HPDE6-E6E7 (cell line): ENCODE measurements around the gene BEGAIN.

Source experiments
- DNase-seq: peaks from one replicate; pipeline ENCODE4 v3.0.0; 2011; ENCODE audit warnings: missing footprints; ENCODE audit errors: extremely low spot score

The BEGAIN gene

DNA sequence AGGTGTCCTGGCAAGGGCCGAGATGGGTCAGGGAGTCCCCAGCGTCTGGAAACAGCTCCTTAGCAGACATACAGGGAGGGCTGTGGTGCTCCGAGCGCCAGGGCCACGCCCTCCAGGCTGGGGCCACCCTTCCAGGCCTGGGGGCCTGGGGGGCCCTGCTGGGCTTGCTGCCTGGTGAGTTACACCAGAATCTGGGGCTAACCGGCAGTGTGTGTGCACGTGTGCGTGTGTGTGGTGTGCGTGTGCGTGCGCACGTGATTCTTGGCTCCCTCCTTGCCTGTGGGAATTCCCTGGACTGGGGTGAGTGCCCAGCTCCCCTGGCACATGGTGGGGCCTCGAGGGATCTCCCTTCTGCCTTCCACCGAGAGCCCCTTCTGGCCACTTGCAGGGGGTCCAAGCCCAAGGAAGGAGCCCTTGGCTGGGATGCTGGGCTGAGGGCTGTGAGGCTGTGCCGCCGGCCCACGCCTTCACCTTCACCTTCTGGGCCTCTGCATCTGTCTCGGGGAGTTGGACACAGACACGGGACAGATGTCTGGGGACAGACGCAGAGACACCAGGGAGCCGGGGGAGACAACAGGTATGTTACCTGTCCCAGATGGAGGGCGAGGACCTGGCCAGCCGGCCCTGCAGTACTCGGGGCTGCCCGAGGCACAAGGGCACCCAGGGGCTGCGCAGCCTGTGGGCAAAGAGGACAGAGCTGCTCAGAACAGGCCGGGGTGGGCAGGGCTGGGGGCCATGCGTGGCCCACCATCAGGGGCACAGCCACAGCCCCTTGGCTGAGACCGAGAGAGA lies 37.2 kb downstream of the BEGAIN start:
- no peak for DNase-seq

DNA sequence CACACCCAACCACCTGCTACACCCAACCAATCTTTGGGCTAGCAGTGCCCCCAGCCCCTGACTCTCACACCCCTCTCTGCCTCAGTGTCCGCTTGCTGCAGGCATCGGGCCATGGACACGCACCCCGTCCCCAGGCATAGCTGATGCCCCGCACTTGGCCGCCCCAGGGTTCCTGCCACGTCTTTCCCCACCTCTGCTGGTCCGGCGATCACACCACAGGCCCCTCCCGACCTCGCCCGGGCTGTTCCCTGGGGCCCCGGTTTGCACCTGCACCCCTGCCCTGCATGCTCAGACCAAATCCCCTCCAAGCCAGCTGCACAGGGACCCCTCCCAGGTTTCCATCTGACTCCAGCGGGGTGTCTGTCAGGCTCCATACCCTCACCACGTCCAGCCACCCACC lies 38.3 kb downstream of the BEGAIN start:
- DNase-seq, result no peak

DNA sequence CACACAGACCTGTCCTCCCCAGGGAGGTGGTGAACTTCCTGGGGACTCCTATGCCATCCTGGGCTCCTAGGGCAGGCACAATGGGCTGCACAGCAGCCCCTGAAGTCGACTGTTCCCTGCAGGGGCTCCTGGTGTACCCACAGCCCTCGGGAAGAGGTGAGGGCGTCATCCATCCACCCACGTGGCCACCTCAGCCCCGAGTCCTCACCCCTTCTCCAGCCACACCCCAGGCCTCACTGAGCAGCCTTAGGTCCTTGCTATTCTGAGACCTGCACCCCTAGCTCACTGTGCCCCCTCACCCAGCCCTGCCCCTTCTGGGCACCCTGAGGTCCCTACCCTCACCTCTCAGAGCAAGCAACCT lies 38.9 kb downstream of the BEGAIN start:
- DNase-seq, result no peak

GRCh38 chr14:100547633-100548294 lies 39.5 kb downstream of the BEGAIN start:
- peak; percentile 21 for DNase-seq

GRCh38 chr14:100546051-100546443 lies 41.2 kb downstream of the BEGAIN start:
- no peak for DNase-seq

GRCh38 chr14:100545359-100545758 lies 41.9 kb downstream of the BEGAIN start:
- no peak for DNase-seq

DNA sequence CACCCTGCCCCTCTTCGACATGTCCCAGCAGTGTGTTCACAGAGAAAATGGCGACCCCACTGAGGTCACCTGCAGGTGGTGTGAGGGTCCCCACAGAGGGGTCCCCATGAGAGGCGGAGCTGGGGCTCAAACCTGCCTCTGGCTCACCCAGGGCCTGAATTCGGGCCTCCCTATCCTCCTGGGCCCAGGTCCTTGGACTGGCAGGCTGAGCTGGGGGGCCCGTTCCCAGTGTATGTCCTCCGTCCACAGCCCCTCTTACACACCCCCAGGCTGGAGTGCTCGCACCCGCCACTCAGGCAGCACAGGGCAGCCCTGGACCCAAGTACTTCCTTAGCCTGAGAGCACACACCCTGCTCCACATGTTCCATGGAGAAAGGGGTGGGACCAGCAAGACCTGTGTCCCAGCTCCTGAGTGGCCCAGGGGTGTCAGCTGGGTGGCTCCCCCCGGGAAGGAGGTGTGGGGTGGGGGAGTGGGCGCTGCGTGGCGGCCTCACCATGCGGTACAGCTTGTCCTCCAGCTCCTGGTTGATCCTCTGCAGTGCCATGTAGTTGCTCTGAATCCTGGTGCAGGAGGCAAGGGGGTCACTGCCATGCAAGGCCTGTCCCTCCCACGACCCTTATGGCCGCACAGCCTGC lies 42.6 kb downstream of the BEGAIN start:
- DNase-seq, result no peak

- no peak for DNase-seq
Measured at GRCh38 chr14:100543471-100544455, 43.5 kb downstream of the BEGAIN start.

DNA sequence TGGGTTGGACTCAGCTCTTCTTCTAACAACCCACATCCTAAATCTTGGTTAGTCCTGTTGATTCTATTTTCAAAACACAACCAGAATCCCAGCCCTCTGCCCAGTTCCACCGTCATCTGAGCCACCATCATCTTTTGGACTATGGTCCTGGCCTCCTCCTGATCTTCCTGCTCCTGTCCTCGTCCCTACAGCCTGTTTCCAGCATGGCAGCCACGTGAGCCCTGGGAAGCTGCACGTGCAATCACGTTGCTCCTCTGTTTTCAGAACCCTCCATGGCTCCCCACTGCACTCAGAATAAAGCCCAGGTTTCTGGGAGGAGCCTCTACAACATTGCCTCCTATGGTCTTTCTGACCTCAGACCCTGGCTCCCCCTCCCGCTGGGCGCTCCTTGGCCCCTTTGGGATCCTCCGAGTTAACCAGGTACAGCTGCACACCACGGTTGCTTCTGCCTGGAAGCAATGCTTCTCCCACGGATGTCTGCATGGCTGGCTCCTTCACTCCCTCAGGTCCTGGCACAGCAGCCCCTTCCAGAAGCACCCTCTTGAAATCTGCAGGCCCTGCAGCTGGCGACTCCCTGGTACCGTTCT lies 44.5 kb downstream of the BEGAIN start:
- DNase-seq, result no peak

DNA sequence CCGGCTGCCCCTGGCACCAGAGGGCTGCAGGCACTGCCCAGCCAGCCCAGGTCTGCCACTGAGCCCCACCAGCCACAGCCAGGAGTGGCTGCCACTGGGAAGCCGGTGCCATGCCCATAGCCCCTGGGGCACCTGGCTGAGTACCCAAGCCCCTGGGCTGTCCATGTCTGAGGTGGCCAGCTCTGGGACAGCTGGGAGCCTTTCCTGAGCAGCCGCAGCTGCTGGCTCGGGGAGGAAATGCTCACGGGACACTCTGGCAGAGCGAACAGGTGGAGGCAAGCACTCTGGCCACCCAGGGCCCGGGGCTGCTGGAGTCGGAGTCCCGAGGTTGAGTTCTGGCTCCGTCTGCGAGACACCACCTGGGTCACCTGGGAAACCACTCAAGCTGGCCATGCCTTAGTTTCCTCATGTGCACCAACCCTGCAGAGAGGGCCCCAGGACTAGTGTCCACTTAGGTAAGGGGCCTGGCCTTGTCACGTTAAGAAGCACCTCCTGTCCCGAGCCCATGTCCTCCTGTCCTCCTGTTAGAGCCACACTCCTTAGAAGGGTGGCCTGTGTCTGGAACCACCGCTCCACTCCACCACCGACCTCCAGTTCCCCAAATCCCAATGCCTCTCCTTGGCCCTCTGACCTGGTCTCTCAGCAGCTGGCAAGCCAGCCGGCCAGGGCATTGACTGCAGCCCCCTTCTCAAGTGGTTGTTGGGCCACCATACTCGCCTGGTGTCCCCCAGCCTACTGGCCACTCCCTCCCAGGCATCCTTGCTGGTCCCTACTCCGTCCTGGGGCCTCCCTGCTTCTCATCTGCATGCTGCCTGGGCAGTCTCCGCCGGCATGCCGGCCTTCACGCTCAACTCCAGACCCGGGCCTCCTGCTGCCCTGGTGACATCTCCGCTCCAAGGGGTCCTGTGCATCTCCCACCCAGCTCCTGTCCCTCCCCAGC lies 45.3 kb downstream of the BEGAIN start:
- no peak for DNase-seq

GRCh38 chr14:100540926-100541620 lies 46.1 kb downstream of the BEGAIN start:
- no peak for DNase-seq

- no peak for DNase-seq
Measured at GRCh38 chr14:100540141-100540925, 46.9 kb downstream of the BEGAIN start.

DNA sequence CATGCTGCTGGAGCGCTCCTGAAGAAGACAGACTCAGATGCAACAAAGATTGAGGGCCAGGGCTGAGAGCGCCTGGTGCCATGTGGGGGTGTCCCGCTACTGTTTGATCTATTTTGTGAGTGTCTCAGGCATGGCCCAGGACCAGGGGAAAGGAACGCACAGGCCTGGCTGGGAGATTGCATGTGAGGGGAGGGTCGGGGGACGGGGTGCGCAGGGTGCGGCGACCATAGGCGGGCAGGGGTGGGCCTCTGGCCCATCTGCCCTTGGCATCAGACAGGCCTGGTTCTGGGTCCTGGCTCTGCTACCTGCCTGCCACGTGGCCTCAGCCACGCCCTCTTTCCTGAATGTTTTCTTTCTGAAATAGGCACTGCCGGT lies 47.5 kb downstream of the BEGAIN start:
- no peak for DNase-seq

GRCh38 chr14:100539003-100539660 lies 48.1 kb downstream of the BEGAIN start:
- DNase-seq, result no peak

GRCh38 chr14:100538351-100539002 lies 48.7 kb downstream of the BEGAIN start:
- DNase-seq, result no peak

DNA sequence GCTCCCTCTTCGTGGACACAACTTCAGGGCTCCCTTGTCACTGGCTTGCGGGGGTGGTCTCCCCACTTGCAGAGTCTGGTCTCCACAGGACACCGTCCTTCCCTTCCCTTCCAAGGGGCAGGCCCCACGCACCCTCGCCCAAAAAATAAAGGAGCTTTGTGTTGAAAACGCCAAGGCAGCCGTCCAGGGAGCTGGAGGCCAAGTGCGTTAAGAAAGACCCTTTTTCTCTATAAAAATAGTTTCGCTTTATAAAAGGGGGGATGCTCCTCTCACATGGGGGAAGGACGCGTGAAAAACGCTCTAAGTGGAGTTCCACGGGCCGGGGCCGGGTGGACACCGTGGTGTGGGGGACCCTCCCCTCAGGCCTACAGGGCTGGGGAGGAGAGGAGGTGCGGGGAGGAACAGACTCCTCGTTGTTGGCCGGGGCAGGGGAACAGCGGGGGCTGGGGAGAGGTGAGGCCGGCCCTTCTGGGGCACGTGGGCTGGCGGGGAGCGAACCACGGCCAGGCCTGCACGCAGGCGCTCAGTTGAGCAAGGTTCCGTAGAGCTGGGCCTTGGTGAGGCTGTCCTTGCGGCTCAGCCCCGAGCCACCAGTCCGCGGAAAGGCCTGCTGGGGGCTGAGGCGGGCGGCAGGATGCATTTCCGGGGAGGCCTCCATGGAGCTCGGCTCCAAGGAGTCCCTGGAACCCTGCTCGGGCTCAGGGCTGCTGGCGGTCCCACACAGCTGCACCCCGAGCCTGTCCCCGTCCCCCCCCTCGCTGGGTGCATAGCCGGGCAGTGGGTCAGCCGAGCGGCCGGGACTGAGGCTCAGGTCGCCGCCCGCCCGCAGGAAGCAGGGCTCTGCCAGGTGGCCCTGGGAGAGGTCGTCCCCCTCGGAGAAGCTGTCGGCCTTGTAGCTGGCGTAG lies 49.5 kb downstream of the BEGAIN start:
- DNase-seq, result no peak
